HG03135 (cell line): ENCODE results near the gene KDM6A.
A peak's percentile ranks its signal among the peaks of the same experiment; 100 is the strongest.
"Not testable (repeated sequence)": the region's sequence is repeated elsewhere in the genome, so short reads cannot be mapped to it uniquely, and the experiment has no call there.

Source experiments
- ATAC-seq: cut with Tn5 transposase; IDR thresholded peaks from one replicate; pipeline ENCODE4 v1.9.1; 2021; ENCODE audit warnings: mild to moderate bottlenecking, moderate library complexity; ENCODE audit not compliant: unreplicated experiment

KDM6A gene

GRCh38 chrX:44915361-44915868 lies 42.4 kb downstream of the KDM6A start:
- ATAC-seq = no peak

GRCh38 chrX:44918722-44919121 lies 45.7 kb downstream of the KDM6A start:
- no peak for ATAC-seq

- no peak for ATAC-seq
These were observed 50.0 kb downstream of the KDM6A start for GRCh38 chrX:44922980-44923379.

DNA sequence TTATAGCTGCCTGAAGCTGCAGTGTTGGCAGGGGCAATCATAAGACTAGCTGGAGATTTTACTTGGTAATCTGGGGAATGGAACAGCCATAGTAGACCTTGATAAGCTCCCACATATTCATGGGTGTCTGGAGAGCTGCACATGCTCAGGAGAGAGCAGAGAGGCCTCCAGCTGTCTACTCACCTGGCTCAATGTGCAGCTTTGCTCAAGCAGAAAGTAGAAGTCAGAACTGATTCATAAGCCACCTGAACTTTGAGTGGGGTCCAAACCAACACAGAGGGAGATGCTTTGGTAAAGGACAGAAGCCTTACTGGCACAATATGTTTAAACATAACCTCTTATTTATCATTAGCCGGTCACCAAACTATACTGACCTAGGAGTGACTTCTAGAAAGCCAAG lies 54.4 kb downstream of the KDM6A start:
- no peak for ATAC-seq

GRCh38 chrX:44931441-44931973 lies 58.5 kb downstream of the KDM6A start:
- no peak for ATAC-seq

DNA sequence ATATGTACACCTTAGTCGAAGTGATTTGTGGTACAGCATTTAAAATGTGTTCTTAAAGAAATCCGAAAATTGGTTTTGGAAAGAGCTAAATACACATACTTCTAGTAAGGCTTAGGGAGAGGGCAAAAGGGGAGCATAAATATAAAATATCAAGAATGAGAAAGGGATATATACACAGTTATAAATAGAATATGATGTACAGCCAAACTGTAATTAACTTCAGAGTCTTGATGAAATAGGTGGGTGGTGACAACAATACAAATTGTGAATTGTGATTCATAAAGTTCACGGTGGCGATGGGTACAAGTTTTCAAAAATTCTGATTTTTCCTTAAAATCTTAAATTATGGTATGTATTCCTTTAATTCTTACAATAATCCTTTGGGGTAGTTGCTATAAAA lies 62.2 kb downstream of the KDM6A start:
- no peak for ATAC-seq

- no peak for ATAC-seq
These were observed 62.7 kb downstream of the KDM6A start for GRCh38 chrX:44935640-44936039.

DNA sequence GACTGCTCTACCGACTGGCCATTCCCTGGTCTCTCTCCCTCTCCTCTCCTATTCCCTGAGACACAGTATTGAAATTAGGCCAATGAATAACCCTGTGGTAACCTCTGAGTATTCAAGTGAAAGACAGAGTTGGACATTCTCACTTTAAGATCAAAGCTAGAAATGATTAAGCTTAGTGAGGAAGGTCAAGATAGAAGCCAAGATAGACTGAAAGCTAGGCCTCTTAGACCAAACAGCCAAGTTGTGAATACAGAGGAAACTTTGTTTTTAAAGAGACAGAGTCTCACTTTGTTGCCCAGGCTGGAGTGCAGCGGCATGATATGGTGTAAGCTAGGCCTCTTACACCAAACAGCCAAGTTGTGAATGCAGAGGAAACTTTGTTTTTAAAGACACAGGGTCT lies 64.6 kb downstream of the KDM6A start:
- peak; percentile 85 for ATAC-seq

- no peak for ATAC-seq
These were observed 65.1 kb downstream of the KDM6A start for GRCh38 chrX:44938111-44938510.

DNA sequence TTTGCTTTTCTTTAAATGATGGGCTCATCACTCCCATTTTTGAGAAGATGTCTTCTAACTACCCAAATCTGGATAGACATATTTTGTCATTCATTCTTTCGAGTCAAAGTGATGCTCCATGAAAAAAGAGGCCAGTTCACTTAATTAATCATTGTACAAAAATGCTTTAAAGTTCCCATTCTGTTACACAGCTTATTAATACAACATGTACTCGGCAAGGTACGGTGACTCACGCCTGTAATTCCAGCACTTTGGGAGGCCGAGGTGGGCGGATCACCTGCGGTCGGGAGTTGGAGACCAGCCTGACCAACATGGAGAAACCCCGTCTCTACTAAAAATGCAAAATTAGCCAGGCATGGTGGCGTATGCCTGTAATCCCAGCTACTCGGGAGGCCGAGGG lies 67.6 kb downstream of the KDM6A start:
- not testable (repeated sequence) for ATAC-seq

- no peak for ATAC-seq
These were observed 70.0 kb downstream of the KDM6A start for GRCh38 chrX:44943007-44943406.

DNA sequence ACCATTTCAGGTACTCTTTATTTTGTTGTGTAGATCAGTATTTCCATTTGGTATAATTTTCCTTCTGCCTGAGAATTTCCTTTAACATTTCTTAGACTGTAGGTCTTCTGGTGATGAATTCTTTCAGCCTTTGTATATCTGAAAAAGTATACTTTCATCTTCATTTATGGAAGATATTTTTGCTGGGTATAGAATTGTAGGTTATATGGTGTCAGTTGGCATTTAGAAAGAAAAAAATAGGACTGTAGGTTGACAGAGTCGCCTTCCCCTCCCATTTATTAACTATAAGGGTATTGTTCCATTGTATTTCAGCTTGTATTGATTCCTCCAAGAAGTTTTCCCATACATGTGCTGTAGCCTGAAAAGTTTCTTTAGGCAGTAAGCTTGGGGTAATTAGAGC lies 71.9 kb downstream of the KDM6A start:
- ATAC-seq = no peak

DNA sequence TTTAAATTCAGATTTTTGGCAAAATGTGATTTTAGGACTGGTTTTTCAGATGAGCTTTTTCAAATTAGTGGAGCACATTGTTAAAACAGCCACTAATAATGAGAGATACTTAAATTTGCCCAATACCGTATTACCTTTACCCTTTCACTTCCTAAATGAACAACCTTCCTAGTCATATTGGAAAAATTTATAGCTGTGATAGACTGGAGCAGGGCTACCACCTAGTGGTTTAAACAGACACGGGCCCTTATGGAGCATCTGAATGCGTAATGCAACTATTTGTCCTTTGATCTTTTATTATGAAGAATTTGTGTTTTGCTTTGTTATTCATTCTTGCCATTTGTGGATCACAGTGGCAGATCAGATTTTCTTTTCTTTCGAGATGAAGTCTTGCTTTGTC lies 72.7 kb downstream of the KDM6A start:
- ATAC-seq = no peak

DNA sequence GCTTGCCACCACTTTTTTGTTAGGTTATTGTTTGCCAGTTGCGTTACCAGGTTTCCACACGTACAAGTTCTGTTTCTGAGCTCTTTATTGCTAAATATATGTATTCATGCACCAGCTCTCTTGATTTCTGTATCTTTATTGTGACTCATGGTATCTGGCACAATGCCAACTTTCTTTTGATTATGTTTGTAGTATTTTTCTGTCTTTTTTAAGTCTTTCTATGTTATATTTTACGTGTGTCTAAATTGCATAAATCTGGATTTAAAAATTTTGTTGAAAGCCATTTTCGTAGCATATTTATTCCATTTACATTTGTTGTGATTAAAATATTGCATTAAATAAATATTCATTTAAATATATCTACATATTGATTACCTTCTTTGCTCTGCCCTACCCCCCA lies 73.8 kb downstream of the KDM6A start:
- no peak for ATAC-seq

GRCh38 chrX:44947995-44948394 lies 75.0 kb downstream of the KDM6A start:
- no peak for ATAC-seq

DNA sequence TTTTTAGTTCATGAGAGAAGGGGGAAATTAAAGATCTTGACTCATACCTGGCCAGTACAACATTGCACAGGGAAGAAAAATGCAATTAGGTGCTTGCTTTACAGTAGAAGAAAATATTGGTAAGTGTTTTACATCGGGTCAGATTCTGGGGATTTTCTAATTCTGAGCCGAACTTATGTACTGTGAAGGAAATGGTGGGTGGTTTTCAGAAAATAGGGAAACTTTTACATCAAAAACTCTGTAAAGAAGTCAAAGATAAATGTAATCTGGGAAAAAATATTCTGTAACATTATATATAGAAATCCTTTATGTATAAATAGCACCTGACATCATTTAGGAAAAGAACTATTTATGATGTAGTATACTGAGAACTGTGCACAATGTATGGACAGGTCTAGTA lies 75.4 kb downstream of the KDM6A start:
- no peak for ATAC-seq

DNA sequence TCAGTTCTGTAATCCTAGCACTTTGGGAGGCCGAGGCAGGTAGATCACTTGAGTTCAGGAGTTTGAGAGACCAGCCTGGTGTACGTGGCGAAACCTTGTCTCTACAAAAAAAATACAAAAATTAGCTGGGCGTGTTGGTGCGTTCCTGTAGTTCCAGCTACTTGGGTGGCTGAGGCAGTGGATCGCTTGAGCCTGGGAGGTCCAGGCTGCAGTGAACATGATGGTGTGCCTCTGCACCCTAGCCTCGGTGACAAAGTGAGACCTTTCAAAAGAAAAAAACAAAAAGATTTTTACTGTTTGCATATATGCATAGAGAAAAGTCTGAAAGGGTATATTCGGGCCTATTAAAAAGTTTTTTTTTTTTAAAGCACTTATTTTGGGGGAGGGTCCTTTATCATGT lies 76.1 kb downstream of the KDM6A start:
- ATAC-seq = no peak

GRCh38 chrX:44950471-44951366 lies 77.7 kb downstream of the KDM6A start:
- ATAC-seq = not testable (repeated sequence)

- ATAC-seq = no peak
These were observed 78.6 kb downstream of the KDM6A start for GRCh38 chrX:44951572-44952067.

DNA sequence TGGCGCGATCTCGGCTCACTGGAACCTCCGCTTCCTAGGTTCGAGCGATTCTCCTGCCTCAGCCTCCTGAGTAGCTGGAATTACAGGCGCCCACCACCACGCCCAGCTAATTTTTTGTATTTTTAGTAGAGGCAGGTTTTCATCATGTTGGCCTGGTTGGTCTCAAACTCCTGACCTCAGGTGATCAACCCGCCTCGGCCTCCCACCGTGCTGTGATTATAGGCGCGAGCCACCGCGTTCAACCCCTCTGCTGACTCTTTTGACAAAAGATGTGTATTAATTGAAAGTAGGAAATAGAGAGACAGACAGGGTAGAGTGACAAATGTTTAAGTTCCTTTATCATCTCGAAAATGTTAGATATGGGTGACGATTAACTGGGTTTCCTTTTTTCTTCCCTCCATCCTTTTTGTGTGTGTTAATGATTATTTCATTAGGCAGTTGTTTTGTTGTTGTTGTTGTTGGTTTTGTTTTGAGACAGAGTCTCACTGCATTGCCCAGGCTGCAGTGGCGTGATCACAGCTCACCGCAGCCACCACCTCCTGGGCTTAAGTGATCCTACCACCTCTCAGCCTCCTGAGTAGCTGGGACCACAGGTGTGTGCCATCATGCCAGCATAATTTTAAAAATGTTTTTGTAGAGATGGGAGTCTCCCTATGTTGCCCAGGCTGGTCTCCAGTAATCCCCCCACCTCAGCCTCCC lies 79.5 kb downstream of the KDM6A start:
- no peak for ATAC-seq

DNA sequence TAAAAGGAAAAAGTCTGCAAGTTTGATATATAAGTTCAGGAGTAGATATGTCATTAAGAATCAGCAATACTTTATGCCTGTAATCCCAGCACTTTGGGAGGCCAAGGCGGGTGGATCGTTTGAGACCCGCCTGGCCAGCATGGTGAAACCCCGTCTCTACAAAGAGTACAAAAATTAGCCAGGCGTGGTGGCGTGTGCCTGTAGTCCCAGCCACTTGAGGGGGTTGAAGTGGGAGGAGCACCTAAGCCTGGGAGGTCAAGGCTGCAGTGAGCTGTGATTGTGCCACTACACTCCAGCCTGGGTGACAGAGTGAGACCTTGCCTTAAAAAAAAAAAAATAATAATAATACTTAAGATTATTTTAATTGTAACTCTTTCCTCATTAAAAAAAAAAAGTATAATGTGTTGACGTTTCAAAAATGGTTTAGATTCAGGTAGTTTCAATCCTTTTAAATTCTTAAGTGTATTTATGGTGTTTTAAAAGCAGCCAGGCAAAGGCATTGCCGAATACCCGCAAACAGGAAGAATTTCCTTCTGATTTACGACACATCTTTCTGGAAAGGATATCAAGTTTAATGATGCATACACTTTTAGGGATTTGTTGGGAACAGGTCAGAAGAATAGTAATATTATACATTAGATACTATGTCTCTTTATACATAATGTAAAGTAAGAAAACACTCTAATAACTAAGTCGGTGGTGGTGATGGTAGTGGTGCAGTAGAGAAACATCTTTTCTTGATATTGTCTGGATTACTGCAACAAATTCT lies 80.9 kb downstream of the KDM6A start:
- no peak for ATAC-seq
